B cell (primary cell): ENCODE results near the gene DMAP1. TPM values are rescaled to one million over a fixed set of nuclear protein-coding genes. Genes with fewer than 3 reads are reported as not detected.

Experiments
- ATAC-seq: fragments of 200-7000 bp; cut with Tn5 transposase; one replicate; pipeline ENCODE4 v1.10.0; 2021; ENCODE audit warnings: low read depth, mild to moderate bottlenecking, moderate number of reproducible peaks, moderate library complexity
- CTCF ChIA-PET: fragments of 350-600 bp; sonication (Branson Sonifier 250); formaldehyde crosslinking; loops from one replicate; lab custom pipeline; 2021; ENCODE audit warnings: antibody characterized with exemption, inconsistent platforms; lab: Charles Lee
- POLR2A ChIA-PET: fragments of 350-600 bp; sonication (Branson Sonifier 250); formaldehyde crosslinking; loops from one replicate; lab custom pipeline; 2021; ENCODE audit warnings: antibody characterized with exemption; lab: Charles Lee
- DNase-seq: peaks from one replicate; pipeline ENCODE4 v3.0.0; 2013
- H2AFZ ChIP-seq: 2 replicates; pipeline ENCODE4 v1.6.1; 2012; ENCODE audit warnings: mild to moderate bottlenecking, low read depth, low read length; ENCODE audit not compliant: insufficient read depth, poor library complexity, severe bottlenecking
- H3K27ac ChIP-seq, 2 donors: 1 replicate in 1 of 2; 2 replicates in 1 of 2; pipeline ENCODE4 v1.5.1; 2012 to 2013; ENCODE audit warnings: low read length in 2 of 2, mild to moderate bottlenecking in 2 of 2, moderate library complexity in 1 of 2
- H3K27me3 ChIP-seq, 4 experiments: fragments of 200-600 bp in 1 of 4; sonication (generic) in 1 of 4; replicated peaks in 1 of 4; 1 replicate in 2 of 4; 2 replicates in 2 of 4; pipeline versions ENCODE4 v1.6.1 to v1.7.0; 2013 to 2016; ENCODE audit warnings: low read length in 3 of 4, mild to moderate bottlenecking in 2 of 4, mixed read lengths in 1 of 4, moderate library complexity in 1 of 4; ENCODE audit not compliant: insufficient read depth in 4 of 4, control insufficient read depth in 3 of 4; ENCODE audit errors: control extremely low read depth in 1 of 4
- H3K36me3 ChIP-seq, 2 experiments: replicated peaks in 1 of 2; 1 replicate in 1 of 2; 2 replicates in 1 of 2; pipeline versions ENCODE4 v1.6.1 to v1.7.1; 2013; ENCODE audit warnings: low read length in 1 of 2; ENCODE audit not compliant: insufficient read depth in 2 of 2, control insufficient read depth in 1 of 2; ENCODE audit errors: control extremely low read depth in 1 of 2, extremely low read depth in 1 of 2
- H3K4me1 ChIP-seq, 2 donors: fragments of 200-600 bp in 1 of 2; sonication (generic) in 1 of 2; 1 replicate in 1 of 2; 2 replicates in 1 of 2; pipeline versions ENCODE4 v1.5.1 to v1.6.1; 2013 to 2017; ENCODE audit warnings: low read length in 2 of 2; ENCODE audit not compliant: control insufficient read depth in 2 of 2, insufficient read depth in 2 of 2
- H3K4me2 ChIP-seq: replicated peaks from 2 replicates; pipeline ENCODE3; 2012; ENCODE audit warnings: mild to moderate bottlenecking, low read depth, low read length; ENCODE audit not compliant: poor library complexity, severe bottlenecking
- H3K4me3 ChIP-seq, 5 experiments: fragments of 200-600 bp in 1 of 5; sonication (generic) in 1 of 5; 1 replicate in 3 of 5; 2 replicates in 2 of 5; pipeline versions ENCODE4 v1.5.1 to v1.7.0; 2011 to 2016; ENCODE audit warnings: low read length in 4 of 5, mild to moderate bottlenecking in 4 of 5, low read depth in 2 of 5, control low read depth in 1 of 5, moderate library complexity in 1 of 5; ENCODE audit not compliant: insufficient read depth in 1 of 5; ENCODE audit errors: control extremely low read depth in 1 of 5, extremely low read depth in 1 of 5
- H3K79me2 ChIP-seq: fragments of 200-600 bp; sonication (generic); one replicate; pipeline ENCODE4 v1.6.0; 2016; ENCODE audit warnings: low read length; ENCODE audit not compliant: control insufficient read depth, insufficient read depth
- H3K9ac ChIP-seq: fragments of 200-600 bp; sonication (generic); 2 replicates; pipeline ENCODE4 v1.6.1; 2017; ENCODE audit warnings: mild to moderate bottlenecking, low read length, moderate library complexity
- H3K9me3 ChIP-seq, 3 donors: one replicate each; pipeline versions ENCODE4 v1.6.1 to v1.7.1; 2013; ENCODE audit warnings: low read length in 2 of 3; ENCODE audit not compliant: control insufficient read depth in 2 of 3, insufficient read depth in 1 of 3; ENCODE audit errors: control extremely low read depth in 1 of 3
- H4K20me1 ChIP-seq: 2 replicates; pipeline ENCODE4 v1.6.0; 2012; ENCODE audit warnings: mild to moderate bottlenecking, low read length; ENCODE audit not compliant: insufficient read depth, control insufficient read depth, poor library complexity, severe bottlenecking
- H3K27ac Mint-ChIP-seq: one replicate; pipeline ENCODE4 v1.8.0; 2021; ENCODE audit warnings: mixed read lengths
- H3K27me3 Mint-ChIP-seq: one replicate; pipeline ENCODE4 v1.8.0; 2021; ENCODE audit warnings: mixed read lengths
- H3K4me1 Mint-ChIP-seq: one replicate; pipeline ENCODE4 v1.8.0; 2021; ENCODE audit warnings: mixed read lengths
- H3K4me3 Mint-ChIP-seq: one replicate; pipeline ENCODE4 v1.8.0; 2021; ENCODE audit warnings: mixed read lengths
- H3K9me3 Mint-ChIP-seq: one replicate; pipeline ENCODE4 v1.8.0; 2022; ENCODE audit warnings: mixed read lengths; ENCODE audit not compliant: insufficient read depth
- EZH2 ChIP-seq: IDR thresholded peaks from 2 replicates; pipeline ENCODE4 v1.6.1; 2012; ENCODE audit warnings: borderline replicate concordance, low read depth, mild to moderate bottlenecking, moderate library complexity, low read length; ENCODE audit not compliant: insufficient read depth, poor library complexity, severe bottlenecking
- WGBS: methylation state at CpG from one replicate; pipeline ENCODE4 v1.1.5; 2013; ENCODE audit warnings: missing lambda C conversion rate; ENCODE audit not compliant: insufficient coverage; 5-methylcytosine and 5-hydroxymethylcytosine counted together
- intact Hi-C: fragments of 100-400 bp; cut with micrococcal nuclease; formaldehyde crosslinking; loops from one replicate; pipeline ENCODE4 v1.10.0; 2022
- polyA plus RNA-seq: library from polyadenylated mRNA; depleted of rRNA; stranded (reverse); fragments of >200 nt; gene quantifications from 2 replicates; pipeline ENCODE4 v1.2.3, GENCODE V29; 2012
- total RNA-seq, 2 donors: library from RNA; stranded (reverse); fragments of 120-200 nt in 1 of 2; gene quantifications; 1 replicate in 1 of 2; 2 replicates in 1 of 2; pipeline versions ENCODE4 v1.2.3 to v1.2.4, GENCODE V29; 2013 to 2022
- TF ChIP-seq, protein P1 (sequence below): fragments of 200-600 bp; IDR thresholded peaks from one replicate; pipeline ENCODE4 v1.8.0; 2022; ENCODE audit warnings: antibody characterized with exemption, mild to moderate bottlenecking

DMAP1 gene
- total and polyA plus RNA-seq, 2 donors (not counting 1 experiment from before 2014, with no cell fraction given): 88.5 to 116 TPM

DNA sequence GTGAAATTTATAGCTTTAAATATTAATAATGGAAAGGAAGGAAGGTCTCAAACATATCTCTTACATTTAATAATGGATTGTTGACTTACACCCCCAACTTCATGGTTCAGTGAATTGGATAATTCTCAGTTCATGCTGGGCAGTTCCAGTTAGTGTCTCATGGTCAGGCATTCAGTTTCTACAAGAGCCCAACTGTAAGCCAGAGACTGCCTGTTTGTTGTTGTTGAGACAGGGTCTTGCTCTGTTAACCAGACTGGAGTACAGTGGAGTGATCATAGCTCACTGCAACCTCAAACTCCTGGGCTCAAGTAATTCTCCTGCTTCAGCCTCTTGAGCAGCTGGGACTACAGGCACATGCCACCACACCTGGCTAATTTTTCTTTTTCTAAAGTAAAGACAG, 5.0 kb upstream of the DMAP1 start:
- ATAC-seq (no peak), DNase-seq (no peak)
- intact Hi-C loops: no loop called here
- H3K4me3 ChIP-seq: no peak overlapping the region
- no peak overlapping the region for H2AFZ ChIP-seq
- no peak overlapping the region for H3K4me3 Mint-ChIP-seq
- H3K27me3 Mint-ChIP-seq: peaks cover 2% of the 10 kb centered on the region
- ChIA-PET CTCF (interaction anchor here (1.2 kb wide), 1 partner anchor 9 kb away, joined by 4 read pairs; no protein-coding TSS in a partner anchor), POLR2A (no interaction called here)
- no peak overlapping the region for H3K4me2 ChIP-seq
- no peaks in the 10 kb centered on the region for H3K36me3 ChIP-seq
- H3K9ac ChIP-seq: no peak overlapping the region
- peaks cover 6% of the 10 kb centered on the region for H3K4me1 Mint-ChIP-seq
- H3K9me3 Mint-ChIP-seq: no peaks in the 10 kb centered on the region
- H3K27me3 ChIP-seq: peaks cover 0 to 4% (median 0%) of the 10 kb centered on the region in 4 experiments
- no peak overlapping the region for H3K27ac ChIP-seq
- H3K79me2 ChIP-seq: peaks cover 5% of the 10 kb centered on the region
- H3K9me3 ChIP-seq: no peaks in the 10 kb centered on the region
- no peak overlapping the region for H3K27ac Mint-ChIP-seq
- peaks cover 7 to 9% of the 10 kb centered on the region in 2 donors for H3K4me1 ChIP-seq
- H4K20me1 ChIP-seq: no peaks in the 10 kb centered on the region
- no peak for TF ChIP-seq EZH2
- TF ChIP-seq, protein P1, sequence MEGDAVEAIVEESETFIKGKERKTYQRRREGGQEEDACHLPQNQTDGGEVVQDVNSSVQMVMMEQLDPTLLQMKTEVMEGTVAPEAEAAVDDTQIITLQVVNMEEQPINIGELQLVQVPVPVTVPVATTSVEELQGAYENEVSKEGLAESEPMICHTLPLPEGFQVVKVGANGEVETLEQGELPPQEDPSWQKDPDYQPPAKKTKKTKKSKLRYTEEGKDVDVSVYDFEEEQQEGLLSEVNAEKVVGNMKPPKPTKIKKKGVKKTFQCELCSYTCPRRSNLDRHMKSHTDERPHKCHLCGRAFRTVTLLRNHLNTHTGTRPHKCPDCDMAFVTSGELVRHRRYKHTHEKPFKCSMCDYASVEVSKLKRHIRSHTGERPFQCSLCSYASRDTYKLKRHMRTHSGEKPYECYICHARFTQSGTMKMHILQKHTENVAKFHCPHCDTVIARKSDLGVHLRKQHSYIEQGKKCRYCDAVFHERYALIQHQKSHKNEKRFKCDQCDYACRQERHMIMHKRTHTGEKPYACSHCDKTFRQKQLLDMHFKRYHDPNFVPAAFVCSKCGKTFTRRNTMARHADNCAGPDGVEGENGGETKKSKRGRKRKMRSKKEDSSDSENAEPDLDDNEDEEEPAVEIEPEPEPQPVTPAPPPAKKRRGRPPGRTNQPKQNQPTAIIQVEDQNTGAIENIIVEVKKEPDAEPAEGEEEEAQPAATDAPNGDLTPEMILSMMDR: no peak

DNA sequence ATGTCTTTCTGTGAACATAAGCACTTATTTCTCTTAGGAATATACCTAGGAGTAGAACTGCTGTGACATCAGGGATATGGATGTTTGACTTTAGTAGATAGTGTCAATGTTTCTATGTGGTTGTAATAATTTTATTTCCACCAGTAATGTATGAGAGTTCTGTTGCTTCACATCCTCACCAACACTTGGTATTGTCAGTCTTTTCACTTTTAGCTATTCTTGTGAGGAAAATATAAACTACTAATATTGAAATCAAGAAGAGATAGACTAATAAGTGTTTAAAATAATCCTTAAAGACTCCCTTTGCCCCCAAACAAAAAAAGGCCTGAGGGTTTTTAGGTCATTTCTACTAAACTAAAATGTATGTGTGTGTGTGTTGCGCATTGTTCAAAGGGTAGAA, 2.7 kb upstream of the DMAP1 start:
- no CpG with 5 or more reads among the region's 1 CpG for WGBS
- H3K4me1 ChIP-seq: peaks cover 16 to 17% of the 10 kb centered on the region in 2 donors
- H3K9ac ChIP-seq: no peak overlapping the region
- no peaks in the 10 kb centered on the region for H4K20me1 ChIP-seq
- Mint-ChIP-seq H3K4me1 (peaks cover 26% of the 10 kb centered on the region), H3K27ac (no peak overlapping the region), H3K9me3 (no peaks in the 10 kb centered on the region), H3K27me3 (no peaks in the 10 kb centered on the region), H3K4me3 (no peak overlapping the region)
- H3K36me3 ChIP-seq: peaks cover 0 to 7% of the 10 kb centered on the region in 2 experiments
- TF ChIP-seq, protein P1: no peak
- no peak for TF ChIP-seq EZH2
- ATAC-seq (no peak), DNase-seq (no peak)
- H3K4me3 ChIP-seq: no peak overlapping the region
- intact Hi-C loops: no loop called here
- no peaks in the 10 kb centered on the region for H3K9me3 ChIP-seq
- no peak overlapping the region for H2AFZ ChIP-seq
- no peak overlapping the region for H3K27ac ChIP-seq
- no peak overlapping the region for H3K4me2 ChIP-seq
- POLR2A ChIA-PET: no interaction called here
- CTCF ChIA-PET: no interaction called here
- peaks cover 18% of the 10 kb centered on the region for H3K79me2 ChIP-seq
- H3K27me3 ChIP-seq: peaks cover 0 to 4% (median 0%) of the 10 kb centered on the region in 4 experiments
